C4-2B (cell line): ENCODE measurements around the gene SSTR5.
"Not testable (repeated sequence)": the region's sequence is repeated elsewhere in the genome, so short reads cannot be mapped to it uniquely, and the experiment has no call there.

Source experiments
- H3K27ac ChIP-seq: fragments of 450-650 bp; 2 replicates; pipeline ENCODE4 v1.5.1; 2017
- CTCF ChIP-seq: fragments of 450-650 bp; conservative IDR thresholded peaks from 2 replicates; pipeline ENCODE4 v1.5.1; 2017; ENCODE audit warnings: mild to moderate bottlenecking
- ZFX ChIP-seq: fragments of 450-650 bp; IDR thresholded peaks from 2 replicates; pipeline ENCODE4 v1.6.1; 2017

Gene SSTR5

GRCh38 chr16:1084971-1085370, 12.4 kb downstream of the SSTR5 start:
- TF ChIP-seq CTCF: no peak
- no peak for TF ChIP-seq ZFX
- H3K27ac ChIP-seq: no peak overlapping the region

GRCh38 chr16:1086443-1086842, 13.9 kb downstream of the SSTR5 start:
- H3K27ac ChIP-seq: not testable (repeated sequence)

- no peak for TF ChIP-seq CTCF
- no peak for TF ChIP-seq ZFX
- H3K27ac ChIP-seq: no peak overlapping the region
Measured at GRCh38 chr16:1088295-1089170, 16.0 kb downstream of the SSTR5 start.

- TF ChIP-seq CTCF: no peak
- TF ChIP-seq ZFX: no peak
- peak overlapping the region; percentile 24 for H3K27ac ChIP-seq
Measured at GRCh38 chr16:1089439-1089821, 16.9 kb downstream of the SSTR5 start.

- no peak for TF ChIP-seq ZFX
- TF ChIP-seq CTCF: no peak; the same call in 1 of the 2 replicates
- peak overlapping the region; percentile 24; the same call in 1 of the 2 replicates for H3K27ac ChIP-seq
Measured at GRCh38 chr16:1089822-1090619, 17.5 kb downstream of the SSTR5 start.

- TF ChIP-seq ZFX: no peak
- no peak for TF ChIP-seq CTCF
- H3K27ac ChIP-seq: no peak overlapping the region
Measured at GRCh38 chr16:1090620-1091587, 18.4 kb downstream of the SSTR5 start.

- TF ChIP-seq ZFX (no peak), CTCF (no peak)
Measured at GRCh38 chr16:1091992-1092552, 19.5 kb downstream of the SSTR5 start.

GRCh38 chr16:1092685-1093283, 20.2 kb downstream of the SSTR5 start:
- not testable (repeated sequence) for H3K27ac ChIP-seq

More at GRCh38 chr16:1091992-1092552, 19.5 kb downstream of the SSTR5 start:
- no peak overlapping the region for H3K27ac ChIP-seq
